Panc1 (cell line): ENCODE measurements around the gene PHF20. TPM values are rescaled to one million over a fixed set of nuclear protein-coding genes. Genes with fewer than 3 reads are reported as not detected.
"Not testable (repeated sequence)": the region's sequence is repeated elsewhere in the genome, so short reads cannot be mapped to it uniquely, and the experiment has no call there.

Experiments
- ATAC-seq: fragments of 200-7000 bp; cut with Tn5 transposase; 2 replicates; pipeline ENCODE4 v1.9.1; 2020; ENCODE audit warnings: mild to moderate bottlenecking, moderate library complexity
- Bru-seq: library from RNA; stranded (reverse); fragments of 400-500 nt; gene quantifications from one replicate; lab custom pipeline; 2021; lab: Mats Ljungman, UMichigan
- BruChase-seq, 2 experiments: library from RNA; stranded (reverse); fragments of 400-500 nt; gene quantifications; one replicate each; lab custom pipeline; 2021; lab: Mats Ljungman, UMichigan
- BruUV-seq: library from RNA; stranded (reverse); fragments of 400-500 nt; replicated peaks from 2 replicates; lab custom pipeline; 2021; lab: Mats Ljungman, UMichigan
- CTCF ChIA-PET: fragments of 300-600 bp; sonication (Branson Sonifier 250); formaldehyde crosslinking; loops from one replicate; lab custom pipeline; 2022; ENCODE audit warnings: antibody characterized with exemption; lab: Charles Lee
- POLR2A ChIA-PET: fragments of 300-600 bp; sonication (Branson Sonifier 250); formaldehyde crosslinking; loops from one replicate; lab custom pipeline; 2022; ENCODE audit warnings: antibody characterized with exemption; lab: Charles Lee
- DNase-seq: peaks from one replicate; pipeline ENCODE4 v3.0.0-alpha.2; 2010; ENCODE audit warnings: low read depth, low spot score
- H3K27ac ChIP-seq: 2 replicates; pipeline ENCODE4 v1.5.1; 2011; ENCODE audit warnings: mild to moderate bottlenecking, low read length, inconsistent platforms
- H3K27me3 ChIP-seq: fragments of 200-500 bp; sonication (Bioruptor generic); 2 replicates; pipeline ENCODE4 v1.6.0; 2014; ENCODE audit warnings: low read length, inconsistent platforms; ENCODE audit not compliant: control insufficient read depth, insufficient read depth
- H3K36me3 ChIP-seq: fragments of 200-500 bp; sonication (Bioruptor generic); 2 replicates; pipeline ENCODE4 v1.5.1; 2014; ENCODE audit warnings: inconsistent platforms, mild to moderate bottlenecking, low read length, moderate library complexity; ENCODE audit not compliant: control insufficient read depth, insufficient read depth
- H3K4me1 ChIP-seq: 2 replicates; pipeline ENCODE4 v1.5.1; 2011; ENCODE audit warnings: inconsistent platforms, mild to moderate bottlenecking, low read length, moderate library complexity; ENCODE audit not compliant: control insufficient read depth, insufficient read depth
- H3K4me3 ChIP-seq, 2 experiments: 2 replicates each; pipeline ENCODE4 v1.5.1; 2011 to 2012; ENCODE audit warnings: low read depth in 2 of 2, low read length in 2 of 2, mild to moderate bottlenecking in 2 of 2, inconsistent platforms in 1 of 2, moderate library complexity in 1 of 2
- H3K9me3 ChIP-seq: fragments of 200-500 bp; sonication (Bioruptor generic); 2 replicates; pipeline ENCODE4 v1.5.1; 2014; ENCODE audit warnings: low read depth, mild to moderate bottlenecking, inconsistent platforms, low read length, moderate library complexity; ENCODE audit not compliant: control insufficient read depth, insufficient read depth
- CTCF ChIP-seq: fragments of 450-650 bp; IDR thresholded peaks from 2 replicates; pipeline ENCODE4 v1.5.1; 2017; ENCODE audit warnings: mild to moderate bottlenecking
- POLR2AphosphoS5 ChIP-seq: IDR thresholded peaks from 2 replicates; pipeline ENCODE4 v1.6.1; 2012; ENCODE audit warnings: mild to moderate bottlenecking, low read depth, low read length, moderate library complexity
- REST ChIP-seq, 2 experiments: IDR thresholded peaks; 2 replicates each; pipeline ENCODE4 v1.6.1; 2011 to 2012; ENCODE audit warnings: low read depth in 2 of 2, control low read depth in 1 of 2, low read length in 1 of 2, mild to moderate bottlenecking in 1 of 2, moderate library complexity in 1 of 2; ENCODE audit not compliant: insufficient read depth in 1 of 2
- SIN3A ChIP-seq: IDR thresholded peaks from 2 replicates; pipeline ENCODE4 v1.6.1; 2012; ENCODE audit warnings: low read depth, mild to moderate bottlenecking, low read length, moderate library complexity, borderline replicate concordance; ENCODE audit not compliant: insufficient read depth
- in situ Hi-C: cut with HindIII; loops from 2 replicates; pipeline ENCODE4 v1.10.0; 2016; ENCODE audit warnings: low sequenced_read_pairs, low pct_unique_long_range_greater_than_20kb
- intact Hi-C: fragments of 100-400 bp; cut with micrococcal nuclease; formaldehyde crosslinking; loops from one replicate; pipeline ENCODE4 v1.10.0; 2022; ENCODE audit not compliant: unreplicated experiment
- long read RNA-seq: library from polyadenylated mRNA; unstranded; transcript quantifications from one replicate; pipeline ENCODE4 v2.0.0, GENCODE V29; 2021; ENCODE audit not compliant: unreplicated experiment
- polyA plus RNA-seq: library from polyadenylated mRNA; unstranded; fragments of >200 nt; gene quantifications from one replicate; pipeline ENCODE4 v1.2.1, GENCODE V29; 2012; ENCODE audit warnings: missing spikeins; ENCODE audit not compliant: insufficient read length
- total RNA-seq: library from RNA; stranded (reverse); gene quantifications from one replicate; pipeline ENCODE4 v1.2.1, GENCODE V29; 2021; ENCODE audit not compliant: unreplicated experiment

PHF20 gene
- total RNA-seq (51.5 TPM), Bru-seq, nascent RNA (percentile 79 among the genes with signal in this experiment), BruChase-seq, experiment 1, labeled RNA remaining after a 2-hour chase (percentile 74 among the genes with signal in this experiment), BruChase-seq, experiment 2, labeled RNA remaining after a 6-hour chase (percentile 76 among the genes with signal in this experiment)
- polyA plus RNA-seq = 22.6 TPM
- long read RNA-seq, full-length matches to known transcripts = 9 of 99 reads
- long read RNA-seq, partial matches to known transcripts = 78 of 99 reads
- long read RNA-seq, other reads (novel, unspliced or antisense) = 12 of 99 reads

- peaks cover 34% of the 10 kb centered on the region for H3K4me1 ChIP-seq
- H3K36me3 ChIP-seq = no peaks in the 10 kb centered on the region; the same call in 1 of the 2 replicates
- H3K9me3 ChIP-seq = no peaks in the 10 kb centered on the region
- intact Hi-C loops = no loop called here
- in situ Hi-C loops = no loop called here
- peak; percentile 50; the same call in 1 of the 2 replicates for TF ChIP-seq SIN3A
- TF ChIP-seq REST (IDR thresholded peaks at IDR 0.05; ENCODE audit: insufficient read depth in 1 of 2, low read depth in 2 of 2, low read length in 1 of 2) = no peak
- TF ChIP-seq POLR2AphosphoS5 = peak; percentile 90
- TF ChIP-seq CTCF = no peak
- CTCF ChIA-PET = interaction anchor here (0.6 to 1.0 kb wide), 3 partner anchors 28 to 366 kb away, joined by 3 to 4 read pairs (median 3); partner anchors contain the start of genes NFS1 and ROMO1
- POLR2A ChIA-PET = interaction anchor here (0.6 to 2.1 kb wide), 3 partner anchors 29 to 62 kb away, joined by 3 to 34 read pairs (median 8); partner anchors contain the start of gene RBM39
- peak within 1 kb of the TSS; percentile 95 for H3K27ac ChIP-seq
- peak; percentile 78 for DNase-seq
- H3K27me3 ChIP-seq = no peaks in the 10 kb centered on the region
- ATAC-seq = peak; percentile 97
- peak within 1 kb of the TSS; percentile 79 to 81 for H3K4me3 ChIP-seq
- BruUV-seq = no TSS peak
Measured at GRCh38 chr20:35771689-35772562, at the start of gene PHF20. Gene PHF20, plus strand, starts transcription at chr20:35772015. Its CDS starts 29,508 bp downstream, at chr20:35801523.

- POLR2A ChIA-PET = interaction anchor here (0.6 kb wide), 1 partner anchor 12 kb away, joined by 3 read pairs; no protein-coding TSS in a partner anchor
- H3K9me3 ChIP-seq, H3K4me3 ChIP-seq, H3K27me3 ChIP-seq, in situ Hi-C loops, CTCF ChIA-PET, H3K27ac ChIP-seq, H3K4me1 ChIP-seq, ATAC-seq, DNase-seq, BruUV-seq, intact Hi-C loops: not testable (repeated sequence)
- H3K36me3 ChIP-seq = peaks cover 40% of the 10 kb centered on the region
Measured at GRCh38 chr20:35723275-35723639, 48.6 kb upstream of the PHF20 start.

- intact Hi-C loops, BruUV-seq, H3K4me3 ChIP-seq, DNase-seq, H3K27me3 ChIP-seq, in situ Hi-C loops, H3K4me1 ChIP-seq, H3K27ac ChIP-seq, H3K9me3 ChIP-seq, ATAC-seq, CTCF ChIA-PET: not testable (repeated sequence)
- peaks cover 43% of the 10 kb centered on the region for H3K36me3 ChIP-seq
- POLR2A ChIA-PET = interaction anchor here (0.7 kb wide), 1 partner anchor 13 kb away, joined by 5 read pairs; no protein-coding TSS in a partner anchor
Measured at GRCh38 chr20:35723652-35724320, 48.0 kb upstream of the PHF20 start.
